ELR (cell line): Measurements from ENCODE around the gene FGF14.
A peak's percentile ranks its signal among the peaks of the same experiment; 100 is the strongest.
"Not testable (repeated sequence)": the region's sequence is repeated elsewhere in the genome, so short reads cannot be mapped to it uniquely, and the experiment has no call there.

Experiments used
- DNase-seq: peaks from one replicate; pipeline ENCODE4 v3.0.0-alpha.2; 2015; ENCODE audit warnings: low read depth

FGF14 gene

GRCh38 chr13:102136735-102137296 is 265.0 kb downstream of the FGF14 start:
- no peak for DNase-seq

- no peak for DNase-seq
Measured at GRCh38 chr13:102132777-102133295, 269.0 kb downstream of the FGF14 start.

- DNase-seq, result no peak
Measured at GRCh38 chr13:102131246-102131645, 270.6 kb downstream of the FGF14 start.

GRCh38 chr13:102128216-102128810 is 273.5 kb downstream of the FGF14 start:
- DNase-seq, result peak; percentile 27

- DNase-seq, result no peak
Measured at GRCh38 chr13:102127153-102127552, 274.7 kb downstream of the FGF14 start.

- DNase-seq, result no peak
Measured at GRCh38 chr13:102122147-102122546, 279.7 kb downstream of the FGF14 start.

- DNase-seq, result no peak
Measured at GRCh38 chr13:102117175-102117831, 284.5 kb downstream of the FGF14 start.

GRCh38 chr13:102103469-102103868 is 298.4 kb downstream of the FGF14 start:
- no peak for DNase-seq

- no peak for DNase-seq
Measured at GRCh38 chr13:102100234-102100633, 301.6 kb downstream of the FGF14 start.

GRCh38 chr13:102097708-102098107 is 304.1 kb downstream of the FGF14 start:
- no peak for DNase-seq

GRCh38 chr13:102093288-102093687 is 308.6 kb downstream of the FGF14 start:
- not testable (repeated sequence) for DNase-seq

- DNase-seq, result peak; percentile 51
Measured at GRCh38 chr13:102091231-102091630, 310.6 kb downstream of the FGF14 start.

GRCh38 chr13:102090532-102090931 is 311.3 kb downstream of the FGF14 start:
- no peak for DNase-seq

GRCh38 chr13:102089722-102090121 is 312.1 kb downstream of the FGF14 start:
- DNase-seq, result no peak

- peak; percentile 9 for DNase-seq
Measured at GRCh38 chr13:102089177-102089576, 312.7 kb downstream of the FGF14 start.

- DNase-seq, result no peak
Measured at GRCh38 chr13:102073251-102073650, 328.6 kb downstream of the FGF14 start.

GRCh38 chr13:102071711-102072110 is 330.1 kb downstream of the FGF14 start:
- DNase-seq, result no peak

GRCh38 chr13:102068323-102068722 is 333.5 kb downstream of the FGF14 start:
- DNase-seq, result not testable (repeated sequence)

GRCh38 chr13:102055090-102055779 is 346.6 kb downstream of the FGF14 start:
- no peak for DNase-seq

- DNase-seq, result no peak
Measured at GRCh38 chr13:102049853-102050252, 352.0 kb downstream of the FGF14 start.

- DNase-seq, result no peak
Measured at GRCh38 chr13:102045731-102046130, 356.1 kb downstream of the FGF14 start.

GRCh38 chr13:102042746-102043145 is 359.1 kb downstream of the FGF14 start:
- DNase-seq, result no peak

- DNase-seq, result no peak
Measured at GRCh38 chr13:102041544-102041943, 360.3 kb downstream of the FGF14 start.
